RWPE2 (cell line): ENCODE data around the gene ALAS1.
A peak's percentile ranks its signal among the peaks of the same experiment; 100 is the strongest.
"Not testable (repeated sequence)": the region's sequence is repeated elsewhere in the genome, so short reads cannot be mapped to it uniquely, and the experiment has no call there.

Experiments used
- ATAC-seq: fragments of 200-7000 bp; cut with Tn5 transposase; 3 replicates; pipeline ENCODE4 v1.9.1; 2021; ENCODE audit warnings: low read depth
- DNase-seq: peaks from one replicate; pipeline ENCODE4 v3.0.0-alpha.2; 2020; ENCODE audit warnings: low spot score
- H3K27ac ChIP-seq: fragments of 450-650 bp; 2 replicates; pipeline ENCODE4 v1.5.1; 2017; ENCODE audit warnings: mild to moderate bottlenecking; ENCODE audit not compliant: poor library complexity, severe bottlenecking
- H3K27me3 ChIP-seq: fragments of 250-450 bp; sonication (Bioruptor Pico); 2 replicates; pipeline ENCODE4 v1.5.1; 2021; ENCODE audit warnings: mild to moderate bottlenecking, moderate library complexity; ENCODE audit not compliant: insufficient read depth, poor library complexity, severe bottlenecking
- H3K36me3 ChIP-seq: fragments of 250-450 bp; sonication (Bioruptor Pico); 2 replicates; pipeline ENCODE4 v1.5.1; 2020; ENCODE audit warnings: low read depth, mild to moderate bottlenecking, moderate library complexity
- H3K4me1 ChIP-seq: fragments of 250-450 bp; sonication (Bioruptor Pico); 2 replicates; pipeline ENCODE4 v1.5.1; 2021; ENCODE audit warnings: mild to moderate bottlenecking, moderate library complexity; ENCODE audit not compliant: insufficient read depth, poor library complexity, severe bottlenecking
- H3K4me3 ChIP-seq: fragments of 250-450 bp; sonication (Bioruptor Pico); 2 replicates; pipeline ENCODE4 v1.5.1; 2021; ENCODE audit warnings: mild to moderate bottlenecking, moderate library complexity; ENCODE audit not compliant: severe bottlenecking
- H3K9me3 ChIP-seq: fragments of 250-450 bp; sonication (Bioruptor Pico); 2 replicates; pipeline ENCODE4 v1.5.1; 2021; ENCODE audit warnings: mild to moderate bottlenecking, moderate library complexity; ENCODE audit not compliant: severe bottlenecking
- TF ChIP-seq, protein P1 (sequence below): fragments of 450-650 bp; IDR thresholded peaks from one replicate; pipeline ENCODE4 v1.5.1; 2017; ENCODE audit warnings: mild to moderate bottlenecking, moderate library complexity; ENCODE audit not compliant: poor library complexity, severe bottlenecking

ALAS1 gene

DNA sequence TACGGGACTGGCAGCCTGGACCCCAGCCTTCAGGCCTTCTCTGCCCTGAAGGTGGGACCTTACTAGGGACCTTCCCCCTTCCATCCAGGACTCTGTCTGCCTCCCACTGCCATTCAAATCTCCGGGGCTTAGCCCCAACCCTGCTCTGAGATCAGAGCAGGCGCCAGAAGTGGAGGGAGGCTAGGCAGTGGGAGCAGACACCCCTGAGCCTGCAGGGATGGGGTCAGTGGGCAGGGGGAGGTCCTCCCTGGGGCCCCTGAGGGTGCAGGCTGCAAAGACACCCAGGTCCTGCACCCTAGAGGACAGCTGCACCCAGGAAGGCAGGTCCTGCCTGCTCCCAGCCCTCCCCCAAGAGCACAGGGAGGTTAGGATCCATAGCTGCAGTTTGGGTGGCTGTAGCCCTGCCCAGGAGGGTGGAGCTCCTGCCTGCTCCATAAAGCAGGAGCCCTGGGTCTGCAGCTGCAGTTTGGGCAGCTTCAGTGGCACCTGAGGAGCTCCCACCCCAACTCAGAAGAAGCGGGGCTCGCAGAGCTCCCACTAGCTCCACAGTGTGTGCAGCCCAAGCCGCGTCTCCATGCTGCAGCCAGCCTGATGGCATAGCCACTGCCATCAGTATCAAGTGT is 35.6 kb upstream of the ALAS1 start:
- Histone ChIP-seq H3K4me1 (no peaks in the 10 kb centered on the region), H3K36me3 (no peaks in the 10 kb centered on the region), H3K27ac (no peak overlapping the region), H3K27me3 (no peaks in the 10 kb centered on the region), H3K4me3 (no peak overlapping the region), H3K9me3 (no peaks in the 10 kb centered on the region)
- ATAC-seq (no peak), DNase-seq (no peak)
- TF ChIP-seq, protein P1, sequence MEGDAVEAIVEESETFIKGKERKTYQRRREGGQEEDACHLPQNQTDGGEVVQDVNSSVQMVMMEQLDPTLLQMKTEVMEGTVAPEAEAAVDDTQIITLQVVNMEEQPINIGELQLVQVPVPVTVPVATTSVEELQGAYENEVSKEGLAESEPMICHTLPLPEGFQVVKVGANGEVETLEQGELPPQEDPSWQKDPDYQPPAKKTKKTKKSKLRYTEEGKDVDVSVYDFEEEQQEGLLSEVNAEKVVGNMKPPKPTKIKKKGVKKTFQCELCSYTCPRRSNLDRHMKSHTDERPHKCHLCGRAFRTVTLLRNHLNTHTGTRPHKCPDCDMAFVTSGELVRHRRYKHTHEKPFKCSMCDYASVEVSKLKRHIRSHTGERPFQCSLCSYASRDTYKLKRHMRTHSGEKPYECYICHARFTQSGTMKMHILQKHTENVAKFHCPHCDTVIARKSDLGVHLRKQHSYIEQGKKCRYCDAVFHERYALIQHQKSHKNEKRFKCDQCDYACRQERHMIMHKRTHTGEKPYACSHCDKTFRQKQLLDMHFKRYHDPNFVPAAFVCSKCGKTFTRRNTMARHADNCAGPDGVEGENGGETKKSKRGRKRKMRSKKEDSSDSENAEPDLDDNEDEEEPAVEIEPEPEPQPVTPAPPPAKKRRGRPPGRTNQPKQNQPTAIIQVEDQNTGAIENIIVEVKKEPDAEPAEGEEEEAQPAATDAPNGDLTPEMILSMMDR: no peak

DNA sequence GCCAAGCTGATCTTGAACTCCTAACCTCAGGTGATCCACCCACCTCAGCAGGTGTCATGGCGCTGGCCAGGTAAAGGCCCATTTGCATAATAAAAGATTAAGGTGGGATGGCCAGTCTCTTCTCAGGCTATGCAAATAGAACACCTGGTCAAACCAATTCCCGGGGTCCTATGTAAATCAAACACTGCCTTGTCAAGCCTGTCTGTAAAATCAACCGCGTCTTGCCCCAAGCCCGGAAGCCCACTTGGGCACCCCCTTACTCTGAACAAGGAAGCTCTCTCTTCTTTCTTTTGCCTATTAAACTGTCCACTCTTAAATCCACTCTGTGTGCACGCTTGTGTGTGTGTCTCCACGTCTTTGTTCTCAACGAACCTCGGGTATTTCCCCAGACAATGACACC is 30.7 kb upstream of the ALAS1 start:
- Histone ChIP-seq H3K4me1 (no peaks in the 10 kb centered on the region), H3K9me3 (no peaks in the 10 kb centered on the region), H3K27me3 (no peaks in the 10 kb centered on the region), H3K27ac (no peak overlapping the region), H3K36me3 (no peaks in the 10 kb centered on the region), H3K4me3 (no peak overlapping the region)
- TF ChIP-seq, protein P1: no peak
- DNase-seq (no peak), ATAC-seq (no peak)

DNA sequence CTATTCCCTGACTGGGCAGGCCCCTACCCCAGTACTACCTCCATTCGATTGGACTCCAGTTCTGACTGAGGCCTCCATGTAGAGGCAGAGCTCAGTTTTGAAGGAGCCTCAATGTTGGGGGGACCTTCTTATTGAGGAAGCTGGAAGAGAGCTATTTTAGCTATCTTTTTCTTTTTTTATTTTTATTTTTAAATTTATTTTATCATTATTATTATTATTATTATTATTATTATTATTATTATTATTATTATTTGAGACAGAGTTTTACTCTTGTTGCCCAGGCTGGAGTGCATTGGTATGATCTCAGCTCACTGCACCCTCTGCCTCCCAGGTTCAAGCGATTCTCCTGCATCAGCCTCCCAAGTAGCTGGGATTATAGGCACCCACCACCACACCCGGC is 27.7 kb upstream of the ALAS1 start:
- not testable (repeated sequence) for ATAC-seq, H3K36me3 ChIP-seq, H3K9me3 ChIP-seq, H3K27me3 ChIP-seq, H3K27ac ChIP-seq, H3K4me1 ChIP-seq, H3K4me3 ChIP-seq, DNase-seq

DNA sequence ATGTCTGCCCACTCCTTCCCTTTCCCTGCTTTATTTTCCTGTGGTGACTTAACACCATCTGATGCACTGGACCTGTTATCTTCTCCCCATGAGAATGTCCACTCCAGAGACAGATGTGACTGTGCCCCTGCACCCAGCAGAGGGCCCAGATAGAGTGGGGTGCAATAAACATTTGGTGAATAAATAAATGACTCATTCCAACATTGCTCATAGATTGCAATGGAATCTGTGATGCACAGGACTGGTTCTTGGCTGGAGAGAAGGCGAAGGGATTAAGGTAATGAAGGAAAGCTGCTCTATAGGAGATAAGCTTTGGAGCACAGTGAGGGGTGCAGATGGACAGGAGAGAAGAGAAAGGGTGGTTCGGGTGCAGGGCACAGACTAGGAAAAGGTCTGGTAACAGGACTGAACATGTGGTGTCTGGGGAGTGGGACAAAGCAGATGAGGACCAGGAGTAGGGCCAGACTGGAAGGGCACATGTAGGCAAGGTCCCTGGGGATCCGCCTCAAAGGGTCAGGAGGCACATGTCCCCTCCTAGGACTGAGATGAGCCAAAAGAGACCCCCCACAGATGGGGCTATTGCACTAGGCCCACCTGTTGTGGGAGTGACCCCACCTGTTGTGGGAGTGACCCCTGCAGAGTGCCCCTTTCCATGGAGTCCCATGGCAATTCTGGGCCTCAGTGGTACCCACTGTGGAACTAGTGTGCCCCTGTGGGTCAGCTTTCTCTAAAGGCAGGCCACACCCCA is 26.3 kb upstream of the ALAS1 start:
- Histone ChIP-seq H3K4me3 (no peak overlapping the region), H3K27ac (no peak overlapping the region), H3K4me1 (no peaks in the 10 kb centered on the region), H3K36me3 (no peaks in the 10 kb centered on the region), H3K9me3 (no peaks in the 10 kb centered on the region), H3K27me3 (no peaks in the 10 kb centered on the region)
- TF ChIP-seq, protein P1: no peak
- ATAC-seq (peak; percentile 78), DNase-seq (no peak)

DNA sequence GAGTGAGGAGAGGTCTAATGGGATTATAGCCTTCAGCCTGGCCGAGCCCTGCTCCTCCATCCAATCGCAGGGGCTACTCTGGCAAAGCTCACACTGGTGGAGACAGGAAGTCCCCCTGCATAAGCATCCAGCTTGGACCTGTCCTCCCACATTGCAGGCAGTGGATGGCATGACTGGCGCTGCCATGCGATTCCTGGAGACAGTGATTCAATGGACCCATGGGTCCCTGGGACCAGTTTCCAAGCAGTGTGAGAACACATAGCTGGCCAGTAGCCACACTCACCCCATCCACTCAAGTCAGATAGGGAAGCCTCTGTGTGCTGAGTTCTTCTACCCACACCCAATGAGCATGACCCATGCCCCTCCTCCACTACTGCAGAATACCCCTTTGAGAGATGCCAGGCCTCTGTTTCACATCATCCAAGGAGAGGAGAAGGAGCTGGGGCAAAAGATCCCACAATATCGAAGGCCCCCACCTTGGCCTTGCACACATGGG is 25.6 kb upstream of the ALAS1 start:
- Histone ChIP-seq H3K4me1 (no peaks in the 10 kb centered on the region), H3K4me3 (no peak overlapping the region), H3K27ac (no peak overlapping the region), H3K36me3 (no peaks in the 10 kb centered on the region), H3K27me3 (no peaks in the 10 kb centered on the region), H3K9me3 (no peaks in the 10 kb centered on the region)
- ATAC-seq: no peak
- TF ChIP-seq, protein P1: no peak
- no peak for DNase-seq
